NB4 (cell line): ENCODE data around the gene ASB5.
A peak's percentile ranks its signal among the peaks of the same experiment; 100 is the strongest.

ENCODE experiments used
- DNase-seq: peaks from one replicate; pipeline ENCODE4 v3.0.0; 2010; ENCODE audit warnings: low read depth
- H3K4me3 ChIP-seq: one replicate; pipeline ENCODE4 v1.5.1; 2011; ENCODE audit warnings: mild to moderate bottlenecking, low read depth, low read length, moderate library complexity
- MAX ChIP-seq: IDR thresholded peaks from 2 replicates; pipeline ENCODE4 v1.6.1; 2011; ENCODE audit warnings: low read depth, low read length
- MYC ChIP-seq: IDR thresholded peaks from 2 replicates; pipeline ENCODE4 v1.6.1; 2011; ENCODE audit warnings: low read depth, low read length
- POLR2A ChIP-seq: IDR thresholded peaks from 2 replicates; pipeline ENCODE4 v1.6.1; 2011; ENCODE audit warnings: mild to moderate bottlenecking; ENCODE audit not compliant: insufficient read length; ENCODE audit errors: extremely low read depth
- TF ChIP-seq, protein P1 (sequence below): IDR thresholded peaks from one replicate; pipeline ENCODE4 v1.5.1; 2012; ENCODE audit warnings: low read depth, low read length

Gene ASB5

DNA sequence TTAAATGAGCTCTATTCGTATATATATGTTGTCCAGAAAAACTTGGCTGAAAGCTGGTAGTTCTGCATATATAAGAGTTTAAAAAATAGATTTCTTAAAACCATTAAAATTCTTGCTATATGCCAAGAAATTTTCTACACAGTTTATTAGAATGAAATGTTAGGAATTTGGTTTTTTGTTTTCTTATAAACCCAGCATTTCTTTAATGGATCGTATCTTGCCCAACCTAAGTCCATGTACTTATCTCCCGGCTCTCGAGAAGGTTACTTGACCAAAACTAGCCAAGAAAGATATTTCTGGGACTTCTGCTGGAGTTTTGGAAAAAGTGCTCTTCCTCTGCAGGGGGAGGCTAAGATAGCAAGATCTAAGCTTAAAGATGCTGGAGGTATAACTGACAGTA, 4.7 kb upstream of the ASB5 start:
- DNase-seq: no peak
- no peak overlapping the region for H3K4me3 ChIP-seq
- TF ChIP-seq MYC (no peak), MAX (no peak), POLR2A (no peak)
- TF ChIP-seq, protein P1, sequence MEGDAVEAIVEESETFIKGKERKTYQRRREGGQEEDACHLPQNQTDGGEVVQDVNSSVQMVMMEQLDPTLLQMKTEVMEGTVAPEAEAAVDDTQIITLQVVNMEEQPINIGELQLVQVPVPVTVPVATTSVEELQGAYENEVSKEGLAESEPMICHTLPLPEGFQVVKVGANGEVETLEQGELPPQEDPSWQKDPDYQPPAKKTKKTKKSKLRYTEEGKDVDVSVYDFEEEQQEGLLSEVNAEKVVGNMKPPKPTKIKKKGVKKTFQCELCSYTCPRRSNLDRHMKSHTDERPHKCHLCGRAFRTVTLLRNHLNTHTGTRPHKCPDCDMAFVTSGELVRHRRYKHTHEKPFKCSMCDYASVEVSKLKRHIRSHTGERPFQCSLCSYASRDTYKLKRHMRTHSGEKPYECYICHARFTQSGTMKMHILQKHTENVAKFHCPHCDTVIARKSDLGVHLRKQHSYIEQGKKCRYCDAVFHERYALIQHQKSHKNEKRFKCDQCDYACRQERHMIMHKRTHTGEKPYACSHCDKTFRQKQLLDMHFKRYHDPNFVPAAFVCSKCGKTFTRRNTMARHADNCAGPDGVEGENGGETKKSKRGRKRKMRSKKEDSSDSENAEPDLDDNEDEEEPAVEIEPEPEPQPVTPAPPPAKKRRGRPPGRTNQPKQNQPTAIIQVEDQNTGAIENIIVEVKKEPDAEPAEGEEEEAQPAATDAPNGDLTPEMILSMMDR: no peak

- TF ChIP-seq POLR2A (no peak), MAX (no peak), MYC (no peak)
- TF ChIP-seq, protein P1: no peak
- no peak for DNase-seq
- H3K4me3 ChIP-seq: no peak overlapping the region
Observed at GRCh38 chr4:176272799-176273198, 3.8 kb upstream of the ASB5 start.

DNA sequence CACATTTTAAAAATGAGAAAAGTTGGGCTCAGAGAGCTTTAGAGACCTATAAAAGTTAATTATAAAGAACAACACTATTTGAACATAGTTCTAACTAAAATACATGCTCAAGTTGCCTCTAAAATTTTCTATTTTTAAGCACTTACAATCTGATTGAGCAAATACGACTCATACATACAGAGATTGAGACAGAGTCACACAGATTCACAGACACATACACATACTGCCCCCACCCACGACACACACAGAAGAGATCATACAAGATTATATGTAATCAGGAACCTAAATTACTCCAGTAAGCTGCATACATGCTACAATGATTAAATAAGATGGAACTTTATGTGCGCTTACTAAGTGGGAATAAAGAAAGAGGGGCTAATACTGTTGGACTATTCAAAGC, 2.7 kb upstream of the ASB5 start:
- DNase-seq: no peak
- TF ChIP-seq, protein P1: no peak
- TF ChIP-seq POLR2A (no peak), MAX (no peak), MYC (no peak)
- H3K4me3 ChIP-seq: no peak overlapping the region

DNA sequence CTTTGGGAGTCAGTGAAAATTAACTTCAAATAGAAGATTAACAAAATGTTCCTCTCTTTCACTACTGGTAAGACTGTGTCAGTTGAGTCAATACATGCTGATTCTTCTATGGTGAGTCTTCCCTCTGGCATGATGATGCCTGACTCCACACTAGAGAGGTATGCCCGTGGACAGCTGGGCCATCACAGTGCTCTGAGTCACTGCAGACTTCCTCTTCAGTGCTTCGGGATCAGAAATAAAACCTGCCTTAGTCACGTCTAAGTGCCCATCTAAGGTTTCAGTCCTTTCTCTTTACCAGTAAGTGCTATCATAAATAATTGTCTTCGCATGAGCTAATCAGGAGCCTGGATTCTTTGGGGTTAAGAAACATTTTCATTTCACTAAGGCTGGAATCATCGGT, 1.6 kb upstream of the ASB5 start:
- TF ChIP-seq MAX: no peak
- TF ChIP-seq MYC: no peak
- TF ChIP-seq, protein P1: no peak
- TF ChIP-seq POLR2A: no peak
- peak; percentile 4 for DNase-seq
- H3K4me3 ChIP-seq: no peak overlapping the region

DNA sequence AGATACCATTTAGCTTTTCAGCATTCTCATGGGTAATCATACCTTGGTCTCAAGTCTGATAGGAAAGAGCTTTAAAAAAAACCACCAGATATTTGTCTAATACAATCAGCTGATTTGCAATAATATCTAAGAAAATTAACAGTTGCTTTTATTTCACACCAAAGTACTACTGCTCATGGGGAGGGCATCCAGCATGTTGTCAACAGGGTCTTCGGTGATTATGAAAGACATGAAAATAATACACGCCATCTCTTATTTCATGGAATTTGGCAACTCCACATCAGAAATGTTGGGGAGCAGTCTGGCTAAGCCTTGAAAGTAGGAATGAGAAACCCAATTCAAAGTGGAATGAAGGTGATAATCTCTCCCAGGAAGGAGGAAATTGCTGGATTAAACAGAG, 3.0 kb downstream of the ASB5 start:
- no peak for DNase-seq
- TF ChIP-seq MYC (no peak), MAX (no peak), POLR2A (no peak)
- TF ChIP-seq, protein P1: no peak
- no peak overlapping the region for H3K4me3 ChIP-seq

- TF ChIP-seq, protein P1: no peak
- TF ChIP-seq MAX (no peak), MYC (no peak), POLR2A (no peak)
- no peak overlapping the region for H3K4me3 ChIP-seq
- DNase-seq: no peak
Observed at GRCh38 chr4:176262243-176262642, 6.8 kb downstream of the ASB5 start.
